SU-DHL-6 (cell line): ENCODE data around the gene PLEKHA8.

Source experiments
- H2AFZ ChIP-seq: fragments of 200-600 bp; sonication (generic); 2 replicates; pipeline ENCODE4 v1.6.1; 2014; ENCODE audit warnings: low read depth, mild to moderate bottlenecking, moderate library complexity, mixed read lengths, antibody characterized with exemption, low read length; ENCODE audit not compliant: severe bottlenecking
- H3F3A ChIP-seq: fragments of 200-600 bp; shearing (Covaris generic); 2 replicates; pipeline ENCODE4 v1.6.0; 2016; ENCODE audit warnings: antibody characterized with exemption, mild to moderate bottlenecking; ENCODE audit not compliant: insufficient read depth
- H3K27ac ChIP-seq: fragments of 200-600 bp; sonication (generic); 2 replicates; pipeline ENCODE4 v1.5.1; 2016; ENCODE audit warnings: low read depth, mild to moderate bottlenecking, low read length, moderate library complexity, mixed read lengths
- H3K27me3 ChIP-seq: fragments of 200-600 bp; sonication (generic), shearing (Covaris generic); 2 replicates; pipeline ENCODE4 v1.6.0; 2014; ENCODE audit warnings: mild to moderate bottlenecking, low read length
- H3K36me3 ChIP-seq: fragments of 200-600 bp; sonication (generic); 2 replicates; pipeline ENCODE4 v1.6.1; 2014; ENCODE audit warnings: mild to moderate bottlenecking, low read length, mixed read lengths
- H3K4me2 ChIP-seq: fragments of 300-600, 200-600 bp; shearing (Covaris generic), sonication (generic); 2 replicates; pipeline ENCODE4 v1.6.0; 2014; ENCODE audit warnings: low read length, low read depth, mild to moderate bottlenecking; ENCODE audit not compliant: poor library complexity, severe bottlenecking
- H3K4me3 ChIP-seq: fragments of 200-600 bp; sonication (generic); 2 replicates; pipeline ENCODE4 v1.5.1; 2014; ENCODE audit warnings: antibody characterized with exemption, low read length, mild to moderate bottlenecking, mixed read lengths; ENCODE audit not compliant: insufficient read depth, poor library complexity, severe bottlenecking
- H3K79me2 ChIP-seq: fragments of 200-600 bp; sonication (generic); 2 replicates; pipeline ENCODE4 v1.6.1; 2014; ENCODE audit warnings: mild to moderate bottlenecking, low read length, moderate library complexity; ENCODE audit not compliant: insufficient read depth
- H3K9ac ChIP-seq: fragments of 200-600 bp; sonication (generic); 2 replicates; pipeline ENCODE4 v1.7.0; 2014; ENCODE audit warnings: mild to moderate bottlenecking, low read length
- H3K9me2 ChIP-seq: fragments of 200-600 bp; sonication (generic); replicated peaks from 2 replicates; pipeline ENCODE4 v1.6.1; 2014; ENCODE audit warnings: low read length; ENCODE audit not compliant: insufficient read depth
- H3K9me3 ChIP-seq: fragments of 200-600 bp; sonication (generic); 2 replicates; pipeline ENCODE4 v1.6.1; 2014; ENCODE audit warnings: low read length, mixed read lengths; ENCODE audit not compliant: insufficient read depth
- H4K20me1 ChIP-seq: fragments of 200-600 bp; sonication (generic); 2 replicates; pipeline ENCODE4 v1.6.1; 2014; ENCODE audit warnings: low read depth, mild to moderate bottlenecking, antibody characterized with exemption, low read length, moderate library complexity, mixed read lengths
- EZH2phosphoT487 ChIP-seq: fragments of 200-600 bp; sonication (generic), shearing (Covaris generic); conservative IDR thresholded peaks from 2 replicates; pipeline ENCODE4 v1.6.1; 2018; ENCODE audit warnings: mild to moderate bottlenecking, antibody characterized with exemption, low read length, moderate library complexity, mixed read lengths
- TF ChIP-seq, protein P1 (sequence below): fragments of 200-600 bp; sonication (generic); IDR thresholded peaks from one replicate; pipeline ENCODE4 v1.5.1; 2017; ENCODE audit warnings: antibody characterized with exemption, mild to moderate bottlenecking, low read length, moderate library complexity; ENCODE audit not compliant: insufficient read depth, poor library complexity, severe bottlenecking

Gene PLEKHA8

GRCh38 chr7:30149640-30150272 lies 121.5 kb downstream of the PLEKHA8 start:
- no peaks in the 10 kb centered on the region for H3K79me2 ChIP-seq
- no peaks in the 10 kb centered on the region for H3K9me3 ChIP-seq
- H3K9ac ChIP-seq, result no peak overlapping the region
- TF ChIP-seq, protein P1, sequence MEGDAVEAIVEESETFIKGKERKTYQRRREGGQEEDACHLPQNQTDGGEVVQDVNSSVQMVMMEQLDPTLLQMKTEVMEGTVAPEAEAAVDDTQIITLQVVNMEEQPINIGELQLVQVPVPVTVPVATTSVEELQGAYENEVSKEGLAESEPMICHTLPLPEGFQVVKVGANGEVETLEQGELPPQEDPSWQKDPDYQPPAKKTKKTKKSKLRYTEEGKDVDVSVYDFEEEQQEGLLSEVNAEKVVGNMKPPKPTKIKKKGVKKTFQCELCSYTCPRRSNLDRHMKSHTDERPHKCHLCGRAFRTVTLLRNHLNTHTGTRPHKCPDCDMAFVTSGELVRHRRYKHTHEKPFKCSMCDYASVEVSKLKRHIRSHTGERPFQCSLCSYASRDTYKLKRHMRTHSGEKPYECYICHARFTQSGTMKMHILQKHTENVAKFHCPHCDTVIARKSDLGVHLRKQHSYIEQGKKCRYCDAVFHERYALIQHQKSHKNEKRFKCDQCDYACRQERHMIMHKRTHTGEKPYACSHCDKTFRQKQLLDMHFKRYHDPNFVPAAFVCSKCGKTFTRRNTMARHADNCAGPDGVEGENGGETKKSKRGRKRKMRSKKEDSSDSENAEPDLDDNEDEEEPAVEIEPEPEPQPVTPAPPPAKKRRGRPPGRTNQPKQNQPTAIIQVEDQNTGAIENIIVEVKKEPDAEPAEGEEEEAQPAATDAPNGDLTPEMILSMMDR, result no peak
- TF ChIP-seq EZH2phosphoT487, result no peak
- H3K9me2 ChIP-seq, result no peaks in the 10 kb centered on the region
- no peaks in the 10 kb centered on the region for H4K20me1 ChIP-seq
- no peaks in the 10 kb centered on the region for H3K27me3 ChIP-seq
- H3K27ac ChIP-seq, result no peak overlapping the region
- H3K36me3 ChIP-seq, result no peaks in the 10 kb centered on the region
- no peak overlapping the region for H3K4me2 ChIP-seq
- no peaks in the 10 kb centered on the region for H3F3A ChIP-seq
- no peak overlapping the region for H3K4me3 ChIP-seq
- no peak overlapping the region for H2AFZ ChIP-seq

DNA sequence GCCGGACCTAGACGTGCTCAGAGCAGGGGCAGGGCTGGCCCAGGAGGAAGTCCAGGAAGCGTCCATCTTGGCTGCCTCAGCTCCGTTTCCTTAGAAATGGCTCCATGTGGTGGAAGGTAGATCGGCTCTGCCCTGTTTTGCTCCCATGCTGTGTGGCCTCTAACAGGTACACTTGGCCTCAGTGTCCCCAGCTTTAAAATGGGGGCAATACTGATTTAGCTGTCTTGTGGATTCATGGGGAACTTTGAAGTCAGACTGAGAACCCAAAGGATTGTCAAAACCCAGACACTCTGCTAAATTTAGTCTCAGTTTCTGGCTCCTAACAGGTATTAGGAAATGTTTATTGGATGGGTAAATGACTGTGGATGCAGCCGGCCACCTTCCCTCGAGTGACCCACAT lies 122.5 kb downstream of the PLEKHA8 start:
- H3K9ac ChIP-seq, result no peak overlapping the region

GRCh38 chr7:30154111-30154587 lies 125.9 kb downstream of the PLEKHA8 start:
- H3K79me2 ChIP-seq, result no peaks in the 10 kb centered on the region
- no peak overlapping the region for H3K4me3 ChIP-seq
- H3F3A ChIP-seq, result no peaks in the 10 kb centered on the region
- H3K27ac ChIP-seq, result no peak overlapping the region
- no peak overlapping the region for H2AFZ ChIP-seq
- H3K36me3 ChIP-seq, result no peaks in the 10 kb centered on the region
- H3K9me3 ChIP-seq, result no peaks in the 10 kb centered on the region
- no peak for TF ChIP-seq EZH2phosphoT487
- TF ChIP-seq, protein P1, result no peak
- H3K4me2 ChIP-seq, result no peak overlapping the region
- no peaks in the 10 kb centered on the region for H4K20me1 ChIP-seq
- H3K27me3 ChIP-seq, result no peaks in the 10 kb centered on the region
- H3K9ac ChIP-seq, result no peak overlapping the region
- no peaks in the 10 kb centered on the region for H3K9me2 ChIP-seq

More for the DNA sequence above, 122.5 kb downstream of the PLEKHA8 start:
- Histone ChIP-seq H3K9me3 (no peaks in the 10 kb centered on the region), H3K4me3 (no peak overlapping the region), H3K27me3 (no peaks in the 10 kb centered on the region), H3K79me2 (no peaks in the 10 kb centered on the region), H3K4me2 (no peak overlapping the region), H4K20me1 (no peaks in the 10 kb centered on the region), H3F3A (no peaks in the 10 kb centered on the region), H3K9me2 (no peaks in the 10 kb centered on the region), H3K27ac (no peak overlapping the region), H3K36me3 (no peaks in the 10 kb centered on the region), H2AFZ (no peak overlapping the region)
- TF ChIP-seq, protein P1, result no peak
- TF ChIP-seq EZH2phosphoT487, result no peak
